A549 (cell line): ENCODE results near the gene PLA2G5. TPM values are rescaled to one million over a fixed set of nuclear protein-coding genes. Genes with fewer than 3 reads are reported as not detected.

Source experiments
- ATAC-seq, 2 experiments: fragments of 200-7000 bp in 1 of 2; fragments of >200 bp in 1 of 2; cut with Nextera tagmentation in 1 of 2; cut with Tn5 transposase in 1 of 2; 3 replicates each; pipeline versions ENCODE4 v1.8.0 to v1.9.1; 2018 to 2020; ENCODE audit warnings: mild to moderate bottlenecking in 1 of 2, moderate library complexity in 1 of 2
- CTCF ChIA-PET: fragments of 300-600 bp; sonication (Branson Sonifier 250); formaldehyde crosslinking; extraction: SDS; loops from one replicate; lab custom pipeline; 2021; ENCODE audit warnings: antibody characterized with exemption, inconsistent platforms; lab: Yijun Ruan, JAX
- POLR2A ChIA-PET: fragments of 350-600 bp; formaldehyde crosslinking; extraction: SDS; loops from one replicate; lab custom pipeline; 2021; ENCODE audit warnings: antibody characterized with exemption, inconsistent platforms; lab: Yijun Ruan, JAX
- DNase-seq, 2 experiments: peaks; one replicate each; pipeline versions ENCODE4 v3.0.0 to v3.0.0-alpha.2; 2011 to 2016; ENCODE audit warnings: low read depth in 1 of 2, low spot score in 1 of 2
- FAIRE-seq: peaks from 2 replicates; lab custom pipeline; 2011; peaks lifted over from hg19 to GRCh38; lab: Jason Lieb, UNC
- H3K27ac ChIP-seq, 2 experiments: fragments of >200 bp; sonication (Bioruptor Twin); formaldehyde crosslinking; 3 replicates each; pipeline ENCODE4 v1.5.1; 2016 to 2017
- H3K4me1 ChIP-seq: fragments of >200 bp; sonication (Bioruptor Twin); formaldehyde crosslinking; 3 replicates; pipeline ENCODE4 v1.6.1; 2016
- H3K4me2 ChIP-seq: fragments of >200 bp; sonication (Bioruptor Twin); formaldehyde crosslinking; 3 replicates; pipeline ENCODE4 v1.6.1; 2016
- H3K4me3 ChIP-seq: fragments of >200 bp; sonication (Bioruptor Twin); formaldehyde crosslinking; 3 replicates; pipeline ENCODE4 v1.5.1; 2016
- H3K9me3 ChIP-seq: fragments of >200 bp; sonication (Bioruptor Twin); formaldehyde crosslinking; 3 replicates; pipeline ENCODE4 v1.6.1; 2016
- BHLHE40 ChIP-seq: IDR thresholded peaks from 2 replicates; pipeline ENCODE4 v1.6.1; 2012; ENCODE audit warnings: low read depth, low read length, inconsistent platforms
- CHD2 ChIP-seq: fragments of 150-350 bp; IDR thresholded peaks from 2 replicates; pipeline ENCODE4 v1.6.1; 2014; ENCODE audit warnings: low read length; ENCODE audit not compliant: partially characterized antibody
- CTCF ChIP-seq: fragments of >200 bp; sonication (Bioruptor Twin); formaldehyde crosslinking; IDR thresholded peaks from 3 replicates; pipeline ENCODE4 v1.5.1; 2016
- EHF ChIP-seq: fragments of 250-450 bp; sonication (Bioruptor Pico); IDR thresholded peaks from 2 replicates; pipeline ENCODE4 v1.5.0; 2020; ENCODE audit warnings: mild to moderate bottlenecking
- ELK1 ChIP-seq: fragments of 150-350 bp; IDR thresholded peaks from 2 replicates; pipeline ENCODE4 v1.6.1; 2014; ENCODE audit warnings: low read depth, mild to moderate bottlenecking, low read length
- ESRRA ChIP-seq: fragments of 150-350 bp; IDR thresholded peaks from 2 replicates; pipeline ENCODE4 v1.6.1; 2014; ENCODE audit warnings: mild to moderate bottlenecking, low read length, borderline replicate concordance
- HDAC2 ChIP-seq: fragments of 200-600 bp; sonication (generic); IDR thresholded peaks from 2 replicates; pipeline ENCODE4 v1.6.1; 2016
- HEYL ChIP-seq: fragments of 250-450 bp; sonication (Bioruptor Pico); IDR thresholded peaks from 2 replicates; pipeline ENCODE4 v1.8.0; 2021; ENCODE audit warnings: mild to moderate bottlenecking, moderate library complexity
- HMGXB4 ChIP-seq: fragments of 250-450 bp; sonication (Bioruptor Pico); IDR thresholded peaks from 2 replicates; pipeline ENCODE4 v1.5.0; 2021; ENCODE audit warnings: mild to moderate bottlenecking, moderate library complexity, borderline replicate concordance
- HOXB13 ChIP-seq: fragments of 250-450 bp; sonication (Bioruptor Pico); IDR thresholded peaks from 2 replicates; pipeline ENCODE4 v1.5.0; 2020; ENCODE audit warnings: low read depth, mild to moderate bottlenecking, moderate library complexity
- HOXB5 ChIP-seq: fragments of 250-450 bp; sonication (Bioruptor Pico); IDR thresholded peaks from 2 replicates; pipeline ENCODE4 v1.5.0; 2020; ENCODE audit warnings: mild to moderate bottlenecking, moderate library complexity
- JUN ChIP-seq, 2 experiments: fragments of >200 bp; sonication (Bioruptor Twin); formaldehyde crosslinking; IDR thresholded peaks; 2 replicates in 1 of 2; 3 replicates in 1 of 2; pipeline ENCODE4 v1.6.1; 2016 to 2017
- JUNB ChIP-seq: fragments of >200 bp; sonication (Bioruptor Twin); formaldehyde crosslinking; IDR thresholded peaks from 2 replicates; pipeline ENCODE4 v1.6.1; 2016
- KDM1A ChIP-seq: fragments of 200-600 bp; sonication (generic); IDR thresholded peaks from 2 replicates; pipeline ENCODE4 v1.6.1; 2016; ENCODE audit warnings: low read depth, mild to moderate bottlenecking
- MAX ChIP-seq: IDR thresholded peaks from 2 replicates; pipeline ENCODE4 v1.6.1; 2012
- MAZ ChIP-seq: fragments of 150-350 bp; IDR thresholded peaks from 2 replicates; pipeline ENCODE4 v1.6.1; 2014; ENCODE audit warnings: antibody characterized with exemption, low read depth, low read length, borderline replicate concordance
- NR3C1 ChIP-seq: fragments of >200 bp; sonication (Bioruptor Twin); formaldehyde crosslinking; IDR thresholded peaks from 3 replicates; pipeline ENCODE4 v1.6.1; 2017
- RAD21 ChIP-seq, 2 experiments: fragments of >200 bp in 1 of 2; sonication (Bioruptor Twin) in 1 of 2; formaldehyde crosslinking in 1 of 2; IDR thresholded peaks in 1 of 2; conservative IDR thresholded peaks in 1 of 2; 2 replicates in 1 of 2; 3 replicates in 1 of 2; pipeline ENCODE4 v1.6.1; 2012 to 2018; ENCODE audit warnings: inconsistent platforms in 1 of 2
- SREBF2 ChIP-seq: fragments of 450-650 bp; IDR thresholded peaks from 2 replicates; pipeline ENCODE4 v1.6.1; 2014; ENCODE audit warnings: mild to moderate bottlenecking, moderate library complexity
- WGBS: methylation state at CpG from one replicate; pipeline ENCODE4 v1.1.6; 2017; ENCODE audit errors: missing lambda C conversion rate; 5-methylcytosine and 5-hydroxymethylcytosine counted together
- polyA plus RNA-seq, 4 experiments: library from polyadenylated mRNA; depleted of rRNA in 3 of 4; stranded (reverse); fragments of >200 nt; fragmentation: RNase III in 1 of 4; extraction: RNeasy Plus Mini Kit Qiagen cat#74134 plus additional on column Dnase treatment in 1 of 4; gene quantifications; 2 replicates in 3 of 4; 3 replicates in 1 of 4; pipeline ENCODE4 v1.2.3, GENCODE V29; 2011 to 2017

The PLA2G5 gene
- polyA plus RNA-seq, 2 of the 4 experiments (the other 2 are of a cell fraction): not detected

GRCh38 chr1:20138961-20139550 lies 69.1 kb downstream of the PLA2G5 start, which contains the start of gene PLA2G2F:
TSS of gene PLA2G2F (plus strand) at chr1:20139323. CDS start at chr1:20139428, 105 bp downstream.
- CTCF ChIA-PET: no interaction called here
- POLR2A ChIA-PET: no interaction called here
- WGBS: 76% methylated on average over 7 of the region's 9 CpGs
- no peaks in the 10 kb centered on the region for H3K4me1 ChIP-seq
- no peak within 1 kb of the TSS for H3K27ac ChIP-seq
- no peak within 1 kb of the TSS for H3K4me2 ChIP-seq
- ATAC-seq (no peak), DNase-seq (no peak), FAIRE-seq (no peak)
- no peak within 1 kb of the TSS for H3K4me3 ChIP-seq
- no peak for TF ChIP-seq HDAC2
- TF ChIP-seq EHF: no peak
- no peak for TF ChIP-seq HOXB13
- TF ChIP-seq NR3C1: no peak
- no peak for TF ChIP-seq HOXB5 (CRISPR knock-in tag)
- TF ChIP-seq MAZ: no peak
- TF ChIP-seq MAX: no peak
- TF ChIP-seq RAD21 (conservative IDR thresholded peaks at IDR 0.05 in 1 of 2, IDR thresholded peaks at IDR 0.05 in 1 of 2): no peak
- TF ChIP-seq JUNB: no peak
- TF ChIP-seq ESRRA: no peak
- no peak for TF ChIP-seq ELK1
- no peak for TF ChIP-seq HMGXB4 (CRISPR knock-in tag)
- no peaks in the 10 kb centered on the region for H3K9me3 ChIP-seq

GRCh38 chr1:20139776-20140612 lies 70.0 kb downstream of the PLA2G5 start:
- no peak for DNase-seq
- no peak for FAIRE-seq
- TF ChIP-seq BHLHE40: no peak
- no peak for TF ChIP-seq MAX
- TF ChIP-seq NR3C1: no peak
- TF ChIP-seq SREBF2: no peak
- TF ChIP-seq HEYL (CRISPR knock-in tag): no peak
- TF ChIP-seq KDM1A: no peak
- TF ChIP-seq CTCF: no peak
- no peak for TF ChIP-seq CHD2
- no peak for TF ChIP-seq JUN (IDR thresholded peaks at IDR 0.05)
- no peak overlapping the region for H3K4me2 ChIP-seq
- H3K9me3 ChIP-seq: no peaks in the 10 kb centered on the region
- 53% methylated on average over 10 of the region's 13 CpGs for WGBS
- no peaks in the 10 kb centered on the region for H3K4me1 ChIP-seq
- CTCF ChIA-PET: no interaction called here
- no peak overlapping the region for H3K4me3 ChIP-seq
- POLR2A ChIA-PET: no interaction called here
- ATAC-seq: no peak
- H3K27ac ChIP-seq: no peak overlapping the region
